NCI-H460 (cell line): ENCODE results near the gene C17orf78. TPM values are rescaled to one million over a fixed set of nuclear protein-coding genes. Genes with fewer than 3 reads are reported as not detected.
"Not testable (repeated sequence)": the region's sequence is repeated elsewhere in the genome, so short reads cannot be mapped to it uniquely, and the experiment has no call there.

Source experiments
- DNase-seq: peaks from one replicate; pipeline ENCODE4 v3.0.0-alpha.2; 2016; ENCODE audit warnings: low read depth; ENCODE audit errors: extremely low read depth
- total RNA-seq: library from RNA; depleted of rRNA; stranded (reverse); fragments of >200 nt; shearing (Covaris generic); gene quantifications from 2 replicates; pipeline ENCODE4 v1.2.3, GENCODE V29; 2014

C17orf78 gene
- total RNA-seq, 1 experiment from 2014 or later, result not detected

DNA sequence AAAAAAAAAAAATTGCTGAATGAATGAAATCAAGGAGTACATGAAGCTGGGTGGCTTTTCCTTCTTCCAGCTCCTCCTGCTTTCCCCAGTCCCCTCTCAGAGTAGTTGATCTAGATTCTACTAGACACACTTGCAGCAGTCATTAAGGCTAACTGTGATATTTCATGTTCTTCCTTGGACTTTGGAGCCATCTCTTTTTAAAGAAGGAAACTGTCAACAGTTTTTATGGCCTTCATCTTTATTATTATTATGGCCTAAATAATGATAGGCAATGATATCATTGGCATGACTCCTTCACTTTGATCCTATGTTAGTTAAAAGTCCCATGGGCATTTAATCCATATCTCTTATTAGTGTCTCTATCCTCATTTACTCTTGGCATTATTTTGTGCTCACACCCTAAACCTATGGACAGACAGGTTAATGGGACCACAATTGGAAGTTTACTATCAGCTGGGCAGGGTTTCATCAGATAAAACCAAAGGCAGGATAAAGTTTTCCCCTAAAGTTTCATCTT, 9.7 kb downstream of the C17orf78 start:
- no peak for DNase-seq

DNA sequence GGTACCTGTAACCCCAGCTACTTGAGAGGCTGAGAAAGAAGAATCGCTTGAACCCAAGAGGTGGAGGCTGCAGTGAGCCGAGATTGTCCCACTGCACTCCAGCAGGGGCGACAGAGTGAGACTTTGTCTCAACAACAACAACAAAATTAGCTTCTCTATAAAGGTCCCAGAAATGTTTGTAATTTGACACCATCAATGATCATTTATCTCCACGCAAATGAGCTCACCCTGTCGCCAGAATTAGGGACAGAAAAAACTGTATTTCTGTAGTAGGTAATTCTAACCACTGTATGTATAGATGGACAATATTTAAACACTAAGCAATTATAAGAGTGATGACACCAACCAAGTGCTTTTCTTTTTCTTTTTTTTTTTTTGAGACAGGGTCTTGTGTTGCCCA, 10.7 kb downstream of the C17orf78 start:
- no peak for DNase-seq

DNA sequence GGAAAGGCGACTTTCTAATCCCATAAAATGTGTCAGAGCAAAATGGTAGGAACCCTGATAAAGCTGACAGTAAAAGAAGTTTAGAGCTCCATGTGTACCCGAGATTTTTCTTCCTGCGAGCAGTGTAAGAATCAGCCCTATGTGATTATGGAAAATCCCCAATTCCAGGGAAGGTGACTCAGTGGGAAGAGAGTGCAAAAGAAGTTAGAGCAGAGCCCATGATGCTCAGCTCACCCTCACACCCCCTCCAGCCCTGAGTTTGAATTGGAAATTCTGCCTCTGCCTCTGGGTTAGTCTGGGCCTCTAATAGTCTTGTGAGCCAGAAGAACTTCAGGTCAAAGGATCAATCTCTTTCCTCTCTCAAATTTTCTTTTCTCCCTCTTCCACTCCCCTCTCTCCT, 12.5 kb downstream of the C17orf78 start:
- no peak for DNase-seq

DNA sequence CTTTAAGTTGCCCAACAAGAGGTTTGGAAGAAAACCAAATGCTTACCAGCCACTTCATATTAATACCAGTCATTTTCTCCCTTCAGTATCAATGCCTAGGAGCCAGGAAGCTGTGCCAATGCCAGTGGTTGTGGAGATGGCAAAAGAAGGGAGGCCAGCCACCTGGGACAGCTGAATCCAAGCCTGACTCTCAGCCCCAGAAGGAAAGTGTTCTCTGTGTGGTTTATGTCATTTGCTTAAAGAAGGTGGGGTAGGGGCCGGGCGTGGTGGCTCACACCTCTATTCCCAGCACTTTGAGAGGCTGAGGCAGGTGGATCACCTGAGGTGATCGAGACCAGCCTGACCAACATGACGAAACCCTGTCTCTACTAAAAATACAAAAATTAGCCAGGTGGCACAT, 13.4 kb downstream of the C17orf78 start:
- DNase-seq, result no peak

DNA sequence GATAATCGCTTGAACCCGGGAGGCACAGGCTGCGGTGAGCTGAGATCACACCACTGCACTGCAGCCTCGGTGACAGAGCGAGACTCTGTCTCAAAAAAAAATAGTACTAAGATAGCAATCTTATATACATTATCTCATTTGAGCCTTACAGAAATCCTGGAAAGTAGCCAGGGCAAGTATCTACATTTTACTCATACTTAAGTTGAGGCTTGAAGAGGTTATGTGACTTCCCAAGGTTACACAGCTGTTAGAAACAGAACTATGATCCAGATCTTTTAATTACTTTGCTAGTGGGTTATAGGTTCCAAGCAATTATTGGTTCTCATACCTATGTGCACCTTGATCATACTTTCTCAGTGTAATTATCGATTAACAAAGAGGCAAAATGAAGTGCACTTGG, 15.4 kb downstream of the C17orf78 start:
- no peak for DNase-seq

DNA sequence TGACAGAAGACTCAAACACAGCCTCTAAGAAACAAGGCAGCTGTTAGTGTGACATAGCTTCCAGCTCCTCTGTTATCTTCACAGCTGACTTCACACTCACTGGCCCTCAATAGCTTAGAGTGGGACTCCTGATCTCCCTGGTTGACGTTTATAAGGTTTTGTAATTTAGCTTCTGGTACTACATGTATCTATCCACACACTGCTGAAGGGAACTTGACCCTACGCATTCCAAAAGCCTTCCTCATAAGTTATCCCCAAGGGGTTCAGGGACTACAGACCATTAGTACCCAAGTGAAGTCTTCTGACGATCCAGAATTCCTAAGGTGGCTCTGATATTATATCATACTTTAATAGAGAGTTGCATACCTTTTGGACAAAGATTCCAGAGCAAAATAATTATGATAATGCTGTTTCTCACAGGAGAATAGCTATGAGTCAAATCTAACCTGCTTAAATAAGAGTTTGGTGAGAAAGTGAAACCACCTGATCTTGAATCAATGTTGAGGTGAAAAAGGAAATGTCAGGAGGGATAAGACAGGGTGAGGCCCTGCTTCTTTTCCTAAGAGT, 16.3 kb downstream of the C17orf78 start:
- no peak for DNase-seq

DNA sequence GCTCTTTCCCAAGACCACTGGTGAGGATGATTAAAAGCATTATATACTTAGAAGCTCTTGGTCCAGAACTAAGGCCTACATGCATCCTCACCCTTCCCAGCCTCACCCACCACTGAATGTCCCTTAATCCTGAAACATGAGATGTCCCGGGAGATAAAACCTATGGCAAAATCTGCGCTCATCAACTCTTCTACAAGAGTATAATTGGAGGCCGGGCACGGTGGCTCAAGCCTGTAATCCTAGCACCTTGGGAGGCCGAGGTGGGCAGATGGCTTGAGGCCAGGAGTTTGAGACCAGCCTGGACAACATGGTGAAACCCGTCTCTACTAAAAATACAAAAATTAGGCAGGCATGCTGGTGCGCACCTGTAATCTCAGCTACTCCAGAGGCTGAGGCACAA, 17.6 kb downstream of the C17orf78 start:
- DNase-seq, result no peak

DNA sequence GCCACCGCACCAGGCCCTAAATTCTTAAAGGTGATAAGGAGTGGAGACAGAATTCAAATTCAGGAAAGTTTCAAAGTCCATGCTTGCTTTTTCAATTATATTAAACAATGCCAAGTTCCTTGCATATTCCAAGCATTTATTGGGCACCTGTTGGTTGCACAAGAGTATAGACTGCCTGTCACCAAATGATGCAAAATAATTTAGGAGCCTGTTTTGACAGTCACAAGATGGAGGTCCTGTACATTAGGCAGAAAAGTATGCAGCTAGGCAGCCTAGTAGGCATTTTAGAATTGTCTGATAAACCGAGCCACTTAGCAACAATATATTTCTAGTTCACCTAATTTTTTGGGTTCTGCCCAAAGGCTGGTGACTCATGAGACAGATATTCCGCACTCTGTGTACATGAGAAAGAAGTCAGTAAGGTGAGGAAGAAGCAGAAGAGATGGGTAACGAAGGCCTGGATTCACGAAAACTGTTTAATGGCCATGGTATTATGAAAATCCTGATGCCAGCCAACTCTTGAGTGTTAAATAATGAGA, 23.5 kb downstream of the C17orf78 start:
- DNase-seq, result no peak

DNA sequence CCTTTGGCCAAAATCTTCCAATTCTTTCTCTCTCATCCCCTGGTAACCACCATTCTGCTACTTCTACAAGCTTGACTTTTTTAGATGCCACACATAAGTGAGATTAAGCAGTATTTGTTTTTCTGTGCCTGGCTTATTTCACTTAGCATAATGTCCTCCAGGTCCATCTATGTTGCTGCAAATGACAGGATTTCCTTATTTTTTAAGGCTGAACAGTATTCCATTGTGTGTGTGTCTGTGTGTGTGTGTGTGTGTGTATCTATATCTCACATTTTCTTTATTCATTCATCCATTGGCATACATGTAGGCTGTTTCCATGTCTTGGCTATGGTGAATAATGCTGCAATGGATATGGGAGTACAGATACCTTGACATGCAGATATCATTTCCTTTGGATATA, 24.7 kb downstream of the C17orf78 start:
- DNase-seq, result no peak

DNA sequence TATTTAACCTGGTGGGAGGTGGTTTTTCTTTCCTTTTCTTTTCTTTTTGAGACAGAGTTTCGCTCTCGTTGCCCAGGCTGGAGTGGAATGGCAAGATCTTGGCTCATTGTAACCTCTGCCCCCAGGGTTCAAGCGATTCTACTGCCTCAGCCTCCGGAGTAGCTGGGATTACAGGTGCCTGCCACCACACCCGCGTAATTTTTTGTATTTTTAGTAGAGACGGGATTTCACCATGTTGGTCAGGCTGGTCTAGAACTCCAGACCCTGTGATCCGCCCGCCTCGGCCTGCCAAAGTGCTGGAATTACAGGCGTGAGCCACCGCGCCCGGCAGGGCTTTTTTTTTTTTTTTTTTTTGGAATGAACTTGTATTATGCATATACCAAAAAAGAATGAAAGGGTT, 29.7 kb downstream of the C17orf78 start:
- DNase-seq, result not testable (repeated sequence)

DNA sequence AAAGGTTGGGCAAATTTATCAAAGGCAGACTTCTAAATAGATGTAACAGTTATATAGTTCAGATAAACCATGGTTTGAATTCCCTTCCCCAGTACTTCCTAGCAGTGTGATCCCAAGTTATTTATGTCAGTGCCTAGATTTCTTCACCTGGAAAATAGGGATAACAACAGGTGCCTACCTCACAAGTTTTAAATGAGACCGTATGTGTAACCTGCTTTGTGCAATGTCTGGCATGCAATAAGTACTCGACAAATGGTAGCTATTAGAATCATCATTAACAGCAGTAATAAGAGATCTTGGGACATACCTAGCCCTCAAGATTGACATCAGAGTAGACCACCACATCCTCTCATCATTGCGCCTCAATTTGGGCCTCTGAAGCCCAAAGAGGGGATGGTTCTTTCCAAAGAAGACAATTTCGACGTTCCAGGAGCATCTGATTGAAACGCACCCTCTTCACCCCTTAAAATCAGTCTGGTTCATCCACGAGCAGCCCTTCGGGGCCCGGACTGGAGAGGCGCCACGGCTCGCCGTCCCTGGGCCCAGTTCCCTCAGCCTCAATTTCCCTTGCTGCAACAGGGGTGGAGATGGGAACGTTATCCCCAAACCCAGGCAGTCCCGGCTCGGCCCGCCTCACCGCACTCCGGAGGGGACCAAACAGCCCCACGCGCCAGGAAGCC, 30.3 kb downstream of the C17orf78 start:
- DNase-seq, result no peak

DNA sequence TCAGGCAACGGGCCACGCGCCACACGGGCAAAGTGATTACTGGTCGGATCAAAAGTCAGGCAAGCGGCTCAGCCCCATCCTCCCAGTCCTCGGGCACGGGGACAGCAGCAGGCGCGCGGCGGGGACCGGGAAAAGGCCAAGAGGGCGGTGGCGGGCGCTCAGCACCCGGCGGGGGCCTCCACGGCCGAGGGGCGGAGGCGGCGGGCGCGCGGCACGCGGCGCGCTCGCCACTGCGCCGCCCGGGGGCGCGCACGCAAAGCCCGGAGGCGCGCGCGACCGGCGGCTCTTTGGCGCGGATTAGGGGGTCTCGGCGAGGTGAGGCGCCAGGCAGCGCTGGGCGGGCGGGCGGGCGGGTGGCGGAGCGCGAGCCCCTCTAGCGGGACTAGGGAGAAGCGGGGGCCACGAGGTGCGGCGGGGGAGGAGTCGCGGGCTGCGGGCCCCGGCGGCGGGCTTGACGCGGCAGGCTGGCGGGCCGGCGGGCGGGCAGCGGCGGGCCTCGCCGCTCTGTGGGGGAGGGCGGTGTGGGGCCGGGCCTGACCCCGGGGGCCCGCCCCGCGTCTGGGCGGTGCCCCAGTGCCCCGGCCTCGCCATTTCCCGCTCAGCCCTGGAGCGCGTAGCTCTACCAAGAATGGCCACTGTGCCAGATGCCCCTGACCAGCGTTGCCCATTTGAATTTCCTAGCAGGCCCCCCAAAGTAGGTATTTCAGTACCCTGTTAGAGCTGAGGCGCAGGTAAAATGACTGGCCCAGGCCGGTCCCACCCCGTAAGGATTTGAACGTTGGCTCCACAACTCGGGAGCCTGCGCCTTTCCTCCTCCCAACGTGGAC, 31.1 kb downstream of the C17orf78 start, which contains the start of the genes ACACA and TADA2A:
TSS of gene ACACA (minus strand) at position 202 of the 827 bp plus-strand sequence. CDS start 537 bp downstream, outside the sequence.
TSS of gene TADA2A (plus strand) at position 252 of the 827 bp plus-strand sequence. CDS start 4,480 bp downstream, outside the sequence.
- DNase-seq, result peak; percentile 81

DNA sequence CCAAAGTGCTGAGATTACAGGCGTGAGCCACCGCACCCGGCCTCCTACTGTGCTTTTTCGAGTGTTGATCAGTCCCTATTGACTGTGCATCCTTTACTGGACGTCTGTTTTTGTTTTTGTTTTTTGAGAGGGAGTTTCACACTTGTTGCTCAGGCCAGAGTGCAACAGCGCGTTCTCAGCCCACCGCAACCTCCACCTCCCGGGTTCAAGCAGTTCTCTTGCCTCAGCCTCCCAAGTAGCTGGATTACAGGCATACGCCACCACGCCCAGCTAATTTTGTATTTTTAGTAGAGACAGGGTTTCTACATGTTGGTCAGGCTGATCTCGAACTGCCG, 32.3 kb downstream of the C17orf78 start:
- DNase-seq, result not testable (repeated sequence)

DNA sequence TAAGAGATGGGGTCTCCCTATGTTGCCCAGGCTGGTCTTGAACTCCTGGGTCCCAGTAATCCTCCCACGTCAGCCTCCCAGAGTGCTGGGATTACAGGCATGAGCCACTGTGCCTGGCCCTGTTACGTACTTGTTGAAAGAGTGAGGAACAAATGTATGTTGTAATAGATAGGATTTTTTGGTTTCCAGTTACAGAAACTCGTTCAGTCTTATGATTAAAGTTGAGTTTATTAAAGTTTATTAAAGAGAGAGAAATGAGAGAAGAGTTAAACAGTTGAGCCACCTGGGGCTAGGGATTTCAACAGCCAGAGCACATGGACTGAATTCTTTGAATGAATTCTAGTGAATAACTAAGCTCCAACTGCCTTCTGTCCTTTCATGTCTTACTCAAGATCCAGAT, 34.6 kb downstream of the C17orf78 start:
- DNase-seq, result no peak

DNA sequence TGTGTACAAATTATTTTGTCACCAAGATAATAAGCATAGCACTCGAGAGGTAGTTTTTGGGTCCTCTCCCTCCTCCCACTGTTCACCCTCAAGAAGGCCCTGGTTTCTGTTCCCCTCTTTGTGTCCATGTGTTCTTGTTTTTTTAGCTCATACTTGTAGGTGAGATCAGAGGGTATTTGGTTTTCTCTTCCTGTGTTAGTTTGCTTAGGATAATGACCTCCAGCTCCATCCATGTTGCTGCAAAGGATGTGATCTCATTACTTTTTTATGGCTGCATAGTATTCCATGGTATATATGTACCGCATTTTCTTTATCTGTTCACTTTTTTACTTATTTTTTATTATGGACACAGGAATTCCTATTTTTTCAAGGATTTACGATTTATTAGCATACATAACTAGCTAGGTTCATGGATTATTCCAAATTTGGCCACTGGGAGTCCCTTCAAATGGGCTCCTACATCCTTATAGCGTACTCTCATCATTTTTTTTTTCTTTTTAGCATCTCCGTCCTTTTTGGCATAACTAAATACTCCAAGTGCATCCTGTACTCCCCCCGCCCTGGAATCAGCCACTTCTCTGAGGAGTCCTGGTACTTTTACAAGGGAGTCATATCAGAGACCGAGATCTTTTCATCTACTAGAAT, 38.2 kb downstream of the C17orf78 start:
- no peak for DNase-seq

DNA sequence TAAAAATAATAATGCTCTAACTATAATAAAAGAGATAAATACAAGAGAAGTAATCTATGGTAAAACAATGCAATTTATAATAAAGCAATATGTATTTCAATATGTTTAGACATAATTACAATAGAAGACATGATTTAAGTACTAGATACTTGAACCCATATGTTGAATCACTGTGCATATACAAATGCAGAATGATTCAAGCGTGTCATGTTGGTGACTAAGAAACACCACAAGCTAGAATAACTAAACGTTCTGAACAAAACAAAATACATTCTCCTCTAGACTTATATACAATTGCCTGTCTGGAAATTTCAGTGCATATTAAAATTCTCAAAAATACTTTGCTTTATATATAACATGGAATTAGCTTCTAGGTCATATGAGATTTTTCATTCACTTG, 42.1 kb downstream of the C17orf78 start:
- DNase-seq, result no peak

DNA sequence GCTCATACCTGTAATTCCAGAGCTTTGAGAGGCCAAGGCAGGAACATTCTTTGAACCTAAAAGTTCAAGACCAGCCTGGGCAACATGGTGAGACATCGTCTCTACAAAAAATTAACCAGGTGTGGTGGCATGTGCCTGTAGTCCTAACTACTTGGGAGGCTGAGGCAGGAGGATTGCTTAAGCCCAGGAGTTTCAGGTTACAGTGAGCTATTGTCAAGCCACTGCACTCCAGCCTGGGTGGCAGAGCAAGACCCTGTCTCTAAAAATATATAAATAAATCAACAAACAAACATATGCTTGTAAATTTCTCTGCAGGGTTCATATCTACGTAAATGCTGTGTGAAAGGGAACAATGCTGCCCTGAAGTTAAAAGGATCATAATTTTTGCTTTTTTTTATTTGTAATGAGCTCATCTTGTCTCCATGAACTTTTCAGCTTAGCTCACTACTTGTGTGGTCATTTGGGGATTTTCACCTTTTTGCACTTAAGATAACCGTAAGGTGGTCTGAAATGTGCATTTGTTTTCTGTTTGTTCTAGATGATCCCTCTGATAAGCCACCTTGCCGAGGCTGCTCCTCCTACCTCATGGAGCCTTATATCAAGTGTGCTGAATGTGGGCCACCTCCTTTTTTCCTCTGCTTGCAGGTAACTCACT, 47.3 kb downstream of the C17orf78 start:
- no peak for DNase-seq

DNA sequence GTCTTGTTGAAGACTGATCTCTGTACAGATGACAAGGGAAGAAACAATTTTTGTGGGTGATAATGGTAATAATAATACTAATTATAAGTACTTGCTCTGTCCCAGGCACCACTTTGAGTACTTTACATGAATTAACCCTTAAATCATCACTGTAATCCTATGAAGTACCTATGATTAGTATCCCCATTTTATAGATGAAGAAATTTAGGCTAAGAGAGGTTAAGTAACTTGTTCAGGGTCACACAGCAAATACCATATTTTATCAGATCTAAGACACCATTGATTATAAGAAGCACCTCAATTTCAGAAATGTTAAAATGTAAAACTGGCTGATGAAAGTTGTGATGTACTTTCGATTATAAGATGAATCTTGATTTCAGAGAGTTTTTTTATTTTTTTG, 49.5 kb downstream of the C17orf78 start:
- DNase-seq, result no peak

DNA sequence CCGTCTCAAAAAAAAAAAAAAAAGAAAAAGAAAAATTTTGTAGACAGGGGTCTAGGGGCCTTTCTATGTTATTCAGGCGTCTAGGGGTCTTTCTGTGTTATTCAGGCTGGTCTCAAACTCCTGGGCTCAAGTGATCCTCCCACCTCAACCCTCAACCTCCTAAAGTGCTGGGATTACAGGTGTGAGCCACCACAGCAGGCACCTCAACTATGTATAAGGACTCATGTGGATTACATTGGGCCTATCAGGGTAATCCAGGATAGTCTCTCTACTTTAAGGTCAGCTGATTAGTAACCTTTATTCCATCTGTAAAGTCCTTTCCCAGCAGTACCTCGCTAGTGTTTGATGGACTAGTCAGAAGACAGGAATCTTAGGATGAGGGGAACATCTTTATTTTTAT, 53.3 kb downstream of the C17orf78 start:
- no peak for DNase-seq

DNA sequence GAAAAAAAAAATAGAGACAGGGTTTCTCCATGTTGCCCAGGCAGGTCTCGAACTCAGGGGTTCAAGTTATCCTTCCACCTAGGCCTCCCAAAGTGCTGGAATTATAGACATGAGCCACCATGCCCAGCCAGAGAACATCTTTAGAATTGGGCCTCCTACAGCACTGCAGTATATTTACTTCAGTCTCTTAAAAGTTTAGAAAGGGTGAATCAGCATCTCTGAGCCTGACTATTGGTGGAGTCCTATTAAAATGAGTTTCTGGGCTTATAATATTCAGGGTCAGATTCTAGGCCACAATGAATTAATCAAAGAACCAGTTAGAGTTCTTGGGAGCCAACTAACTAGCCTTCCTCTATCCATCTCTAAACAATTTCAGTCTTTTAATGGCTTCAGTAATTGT, 53.7 kb downstream of the C17orf78 start:
- DNase-seq, result no peak
